Measurements from ENCODE around the gene PLEKHG3. TPM values are rescaled to one million over a fixed set of nuclear protein-coding genes. Genes with fewer than 3 reads are reported as not detected.
A peak's percentile ranks its signal among the peaks of the same experiment; 100 is the strongest.

The PLEKHG3 gene
- total and polyA plus RNA-seq, 7 donors = 1.9 to 8.2 (median 5.2) TPM

DNA sequence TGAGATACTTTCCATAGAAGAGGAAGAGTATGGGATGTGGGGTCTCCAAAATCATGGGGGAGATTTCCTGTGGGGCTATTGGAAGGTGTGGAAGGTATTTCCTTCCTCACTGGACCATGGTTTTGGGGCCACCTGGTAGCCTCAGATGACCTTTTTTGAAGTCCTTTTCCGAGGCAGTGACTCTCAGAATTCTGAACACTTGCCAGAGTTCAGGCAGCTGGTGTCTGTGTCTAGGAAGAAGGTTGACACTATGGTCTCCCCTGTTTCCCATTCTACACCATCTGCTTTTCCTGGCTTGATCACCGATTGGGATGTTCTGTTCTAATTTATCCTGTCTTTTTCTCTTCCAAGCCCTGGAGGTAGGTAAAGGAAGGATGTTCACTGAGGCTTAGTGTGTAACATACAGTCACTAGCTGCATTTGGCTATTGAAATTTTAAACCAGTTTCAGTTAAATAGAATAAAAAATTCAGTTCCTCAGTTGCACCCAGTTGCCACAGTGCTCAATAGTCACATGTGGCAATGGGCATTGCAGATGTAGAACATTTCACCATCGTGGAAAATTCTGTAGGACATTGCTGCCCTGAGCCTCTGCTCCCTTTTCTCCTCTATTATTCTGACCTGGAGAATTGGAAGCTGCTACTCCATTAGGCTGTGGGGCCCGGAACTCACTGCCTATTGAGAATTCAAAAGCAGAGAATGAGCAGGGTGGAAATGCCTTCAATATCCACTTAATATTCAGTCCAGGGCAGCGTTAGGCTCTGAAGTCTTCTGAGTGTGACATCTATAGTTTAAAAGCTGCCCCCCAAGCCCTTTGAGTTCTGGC lies 11.0 kb upstream of the PLEKHG3 start:
- DNase-seq = no peak
- ATAC-seq = peak in 2 of 4 donors; percentile 35 to 46
- Histone ChIP-seq H3K4me3 (no peak overlapping the region), H3K4me1 (peaks cover 6% of the 10 kb centered on the region), H3K27me3 (ENCODE audit: insufficient read depth in 3 of 3, low read length in 2 of 3) (no peaks in the 10 kb centered on the region), H3K36me3 (ENCODE audit: insufficient read depth in 1 of 2, low read depth in 1 of 2) (no peaks in the 10 kb centered on the region), H3K27ac (no peak overlapping the region), H3K9me3 (no peaks in the 10 kb centered on the region)
- TF ChIP-seq, protein P1, sequence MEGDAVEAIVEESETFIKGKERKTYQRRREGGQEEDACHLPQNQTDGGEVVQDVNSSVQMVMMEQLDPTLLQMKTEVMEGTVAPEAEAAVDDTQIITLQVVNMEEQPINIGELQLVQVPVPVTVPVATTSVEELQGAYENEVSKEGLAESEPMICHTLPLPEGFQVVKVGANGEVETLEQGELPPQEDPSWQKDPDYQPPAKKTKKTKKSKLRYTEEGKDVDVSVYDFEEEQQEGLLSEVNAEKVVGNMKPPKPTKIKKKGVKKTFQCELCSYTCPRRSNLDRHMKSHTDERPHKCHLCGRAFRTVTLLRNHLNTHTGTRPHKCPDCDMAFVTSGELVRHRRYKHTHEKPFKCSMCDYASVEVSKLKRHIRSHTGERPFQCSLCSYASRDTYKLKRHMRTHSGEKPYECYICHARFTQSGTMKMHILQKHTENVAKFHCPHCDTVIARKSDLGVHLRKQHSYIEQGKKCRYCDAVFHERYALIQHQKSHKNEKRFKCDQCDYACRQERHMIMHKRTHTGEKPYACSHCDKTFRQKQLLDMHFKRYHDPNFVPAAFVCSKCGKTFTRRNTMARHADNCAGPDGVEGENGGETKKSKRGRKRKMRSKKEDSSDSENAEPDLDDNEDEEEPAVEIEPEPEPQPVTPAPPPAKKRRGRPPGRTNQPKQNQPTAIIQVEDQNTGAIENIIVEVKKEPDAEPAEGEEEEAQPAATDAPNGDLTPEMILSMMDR (IDR thresholded peaks at IDR 0.05) = no peak
- 29 to 37% (median 35%) methylated on average over 5 of the region's 5 CpGs for WGBS, 3 donors
- intact Hi-C loops (cut with DNase I) = no loop called here

DNA sequence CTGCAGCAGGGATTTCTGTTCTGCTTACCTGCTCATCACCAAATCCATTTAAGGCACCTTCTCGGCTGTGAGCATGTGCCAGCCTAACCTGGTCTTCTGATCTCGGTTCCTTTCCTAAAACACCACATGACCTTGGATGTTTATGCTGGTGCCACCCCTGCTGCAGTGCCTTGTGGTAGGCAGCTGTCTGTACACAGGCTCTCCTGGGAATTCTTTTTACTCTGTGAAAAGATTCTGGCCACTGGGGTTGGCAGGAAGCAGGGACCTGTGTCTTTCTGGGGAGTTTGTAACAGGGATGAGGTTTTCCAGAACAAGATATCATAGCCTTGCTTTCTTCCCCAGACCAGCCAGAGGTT lies 10.4 kb upstream of the PLEKHG3 start:
- Histone ChIP-seq H3K4me3 (no peak overlapping the region), H3K27ac (no peak overlapping the region), H3K9me3 (no peaks in the 10 kb centered on the region), H3K4me1 (peaks cover 6% of the 10 kb centered on the region), H3K36me3 (ENCODE audit: insufficient read depth in 1 of 2, low read depth in 1 of 2) (no peaks in the 10 kb centered on the region), H3K27me3 (ENCODE audit: insufficient read depth in 3 of 3, low read length in 2 of 3) (no peaks in the 10 kb centered on the region)
- DNase-seq (no peak), ATAC-seq (peak in 3 of 4 donors; percentile 22 to 46 (median 42))
- 37 to 53% (median 46%) methylated on average over 2 of the region's 2 CpGs for WGBS, 3 donors
- TF ChIP-seq, protein P1 (IDR thresholded peaks at IDR 0.05) = no peak
- intact Hi-C loops (cut with DNase I) = no loop called here

DNA sequence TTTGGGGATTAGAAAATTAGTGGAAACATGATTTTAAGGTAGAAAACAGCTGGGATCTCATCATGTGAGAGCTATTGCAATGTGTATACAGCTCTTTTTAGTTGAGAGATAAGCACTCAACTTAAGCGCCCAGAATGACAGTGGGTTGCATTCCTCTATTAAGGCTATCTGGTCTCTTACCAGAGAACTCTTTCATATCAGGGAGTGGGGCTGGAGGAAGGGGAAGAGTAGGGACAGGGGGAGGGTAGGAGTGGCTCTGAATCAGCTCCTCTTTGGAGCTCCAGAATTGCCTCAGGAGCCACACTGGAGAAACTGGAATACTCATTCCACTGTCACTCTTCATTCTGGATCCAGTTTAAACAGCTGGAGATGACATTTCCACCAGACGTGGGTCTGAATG lies 9.2 kb upstream of the PLEKHG3 start:
- no peaks in the 10 kb centered on the region for H3K36me3 ChIP-seq (ENCODE audit: insufficient read depth in 1 of 2, low read depth in 1 of 2)
- no peaks in the 10 kb centered on the region for H3K9me3 ChIP-seq
- DNase-seq (no peak), ATAC-seq (no peak)
- H3K27ac ChIP-seq = no peak overlapping the region
- peaks cover 6% of the 10 kb centered on the region for H3K4me1 ChIP-seq
- WGBS, 3 donors = 74 to 80% (median 78%) methylated on average over 2 of the region's 2 CpGs
- intact Hi-C loops (cut with DNase I) = no loop called here
- TF ChIP-seq, protein P1 (IDR thresholded peaks at IDR 0.05) = no peak
- no peaks in the 10 kb centered on the region for H3K27me3 ChIP-seq (ENCODE audit: insufficient read depth in 3 of 3, low read length in 2 of 3)
- no peak overlapping the region for H3K4me3 ChIP-seq

DNA sequence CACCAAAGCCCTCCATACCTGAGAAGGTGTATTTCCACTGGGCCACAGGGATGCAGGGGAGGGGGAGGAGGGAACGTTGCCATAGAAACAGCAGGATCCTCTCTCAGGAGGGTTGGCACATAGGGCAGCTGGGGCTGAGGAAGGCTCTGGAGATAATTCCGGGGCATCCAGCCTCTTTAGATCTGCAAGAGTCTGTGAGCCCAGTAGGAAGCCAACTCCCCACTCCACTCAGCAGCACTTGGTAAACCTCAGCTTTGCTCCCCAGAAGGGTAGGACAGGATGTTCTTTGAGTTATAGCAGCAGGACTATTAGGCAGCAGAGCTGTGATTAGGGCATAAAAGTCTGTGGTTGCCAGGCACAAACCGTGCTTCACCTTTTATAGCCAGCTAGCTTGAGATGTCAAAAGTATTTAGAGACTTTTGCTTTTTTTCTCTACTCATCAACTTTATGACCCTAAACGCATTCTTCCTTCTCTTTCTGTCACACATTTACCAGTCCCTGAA lies 7.8 kb upstream of the PLEKHG3 start:
- Histone ChIP-seq H3K4me1 (peaks cover 6% of the 10 kb centered on the region), H3K4me3 (no peak overlapping the region), H3K27me3 (ENCODE audit: insufficient read depth in 3 of 3, low read length in 2 of 3) (no peaks in the 10 kb centered on the region), H3K9me3 (no peaks in the 10 kb centered on the region), H3K36me3 (ENCODE audit: insufficient read depth in 1 of 2, low read depth in 1 of 2) (no peaks in the 10 kb centered on the region), H3K27ac (no peak overlapping the region)
- TF ChIP-seq, protein P1 (IDR thresholded peaks at IDR 0.05) = no peak
- no peak for DNase-seq
- WGBS, 3 donors = 61 to 75% (median 66%) methylated on average over 4 of the region's 4 CpGs
- no peak for ATAC-seq
- intact Hi-C loops (cut with DNase I) = no loop called here
